CD14-positive monocyte (primary cell): ENCODE results near the gene GLCE. TPM values are rescaled to one million over a fixed set of nuclear protein-coding genes. Genes with fewer than 3 reads are reported as not detected.

Experiments used
- DNase-seq, 3 donors: peaks; one replicate each; pipeline ENCODE4 v3.0.0-alpha.2; 2011 to 2022
- H2AFZ ChIP-seq: 2 replicates; pipeline ENCODE4 v1.6.0; 2012; ENCODE audit warnings: mild to moderate bottlenecking, low read depth, low read length, inconsistent platforms; ENCODE audit not compliant: insufficient read depth, poor library complexity, severe bottlenecking
- H3K27ac ChIP-seq, 2 donors: 1 replicate in 1 of 2; 2 replicates in 1 of 2; pipeline ENCODE4 v1.5.1; 2012 to 2013; ENCODE audit warnings: low read length in 2 of 2, control low read depth in 1 of 2, inconsistent platforms in 1 of 2, low read depth in 1 of 2, mild to moderate bottlenecking in 1 of 2
- H3K27me3 ChIP-seq, 2 donors: one replicate each; pipeline versions ENCODE4 v1.6.0 to v1.6.1; 2011 to 2013; ENCODE audit warnings: low read length in 2 of 2; ENCODE audit not compliant: control insufficient read depth in 2 of 2, insufficient read depth in 2 of 2
- H3K36me3 ChIP-seq, 2 donors: replicated peaks in 1 of 2; 1 replicate in 1 of 2; 2 replicates in 1 of 2; pipeline versions ENCODE4 v1.5.1 to v1.6.1; 2012 to 2013; ENCODE audit warnings: low read length in 2 of 2, control low read depth in 1 of 2, inconsistent platforms in 1 of 2, mild to moderate bottlenecking in 1 of 2; ENCODE audit not compliant: insufficient read depth in 2 of 2, control insufficient read depth in 1 of 2
- H3K4me1 ChIP-seq, 2 donors: 1 replicate in 1 of 2; 2 replicates in 1 of 2; pipeline versions ENCODE4 v1.5.1 to v1.6.1; 2012 to 2013; ENCODE audit warnings: low read length in 2 of 2, control low read depth in 1 of 2, inconsistent platforms in 1 of 2, mild to moderate bottlenecking in 1 of 2, moderate library complexity in 1 of 2; ENCODE audit not compliant: insufficient read depth in 2 of 2, control insufficient read depth in 1 of 2
- H3K4me2 ChIP-seq: replicated peaks from 2 replicates; pipeline ENCODE3; 2012; ENCODE audit warnings: low read length, moderate library complexity, mild to moderate bottlenecking; ENCODE audit not compliant: poor library complexity, severe bottlenecking; ENCODE audit errors: extremely low read depth
- H3K4me3 ChIP-seq, 3 experiments: fragments of 200-600 bp in 1 of 3; sonication (generic) in 1 of 3; replicated peaks in 1 of 3; 1 replicate in 2 of 3; 2 replicates in 1 of 3; pipeline ENCODE4 v1.5.1; 2011 to 2013; ENCODE audit warnings: low read length in 3 of 3, mild to moderate bottlenecking in 3 of 3, control low read depth in 2 of 3, low read depth in 2 of 3, inconsistent platforms in 1 of 3, moderate library complexity in 1 of 3
- H3K79me2 ChIP-seq: 2 replicates; pipeline ENCODE4 v1.6.0; 2012; ENCODE audit warnings: mild to moderate bottlenecking, control low read depth, inconsistent platforms, low read length, moderate library complexity; ENCODE audit not compliant: insufficient read depth
- H3K9ac ChIP-seq: 2 replicates; pipeline ENCODE4 v1.6.0; 2017; ENCODE audit warnings: low read length, mild to moderate bottlenecking; ENCODE audit not compliant: insufficient read depth, poor library complexity, severe bottlenecking
- H3K9me3 ChIP-seq, 2 donors: replicated peaks in 1 of 2; 1 replicate in 1 of 2; 2 replicates in 1 of 2; pipeline versions ENCODE4 v1.5.1 to v1.6.1; 2012 to 2013; ENCODE audit warnings: low read length in 2 of 2, control low read depth in 1 of 2; ENCODE audit not compliant: control insufficient read depth in 1 of 2, insufficient read depth in 1 of 2
- H4K20me1 ChIP-seq: 2 replicates; pipeline ENCODE4 v1.6.0; 2012; ENCODE audit warnings: mild to moderate bottlenecking, low read length, control low read depth, moderate library complexity; ENCODE audit not compliant: insufficient read depth
- H3K27ac Mint-ChIP-seq, 7 donors: one replicate each; pipeline ENCODE4 v1.8.0; 2020; ENCODE audit warnings: mild to moderate bottlenecking in 7 of 7, mixed read lengths in 7 of 7, moderate library complexity in 6 of 7, inconsistent platforms in 2 of 7
- H3K27me3 Mint-ChIP-seq, 3 donors: one replicate each; pipeline ENCODE4 v1.8.0; 2021 to 2022; ENCODE audit warnings: low read depth in 3 of 3, mild to moderate bottlenecking in 3 of 3, mixed read lengths in 3 of 3, moderate library complexity in 3 of 3, inconsistent platforms in 1 of 3
- H3K36me3 Mint-ChIP-seq, 2 donors: one replicate each; pipeline ENCODE4 v1.8.0; 2020; ENCODE audit warnings: mixed read lengths in 2 of 2, inconsistent platforms in 1 of 2, mild to moderate bottlenecking in 1 of 2
- H3K4me1 Mint-ChIP-seq: one replicate; pipeline ENCODE4 v1.8.0; 2020; ENCODE audit warnings: mild to moderate bottlenecking, mixed read lengths
- H3K4me3 Mint-ChIP-seq, 2 donors: one replicate each; pipeline ENCODE4 v1.8.0; 2020; ENCODE audit warnings: mild to moderate bottlenecking in 2 of 2, mixed read lengths in 2 of 2, moderate library complexity in 1 of 2
- H3K9me3 Mint-ChIP-seq, 7 donors: one replicate each; pipeline ENCODE4 v1.8.0; 2020 to 2022; ENCODE audit warnings: mixed read lengths in 7 of 7, mild to moderate bottlenecking in 6 of 7, moderate library complexity in 6 of 7, inconsistent platforms in 2 of 7
- WGBS: methylation state at CpG from one replicate; pipeline ENCODE4 v1.1.5; 2013; ENCODE audit warnings: missing lambda C conversion rate; ENCODE audit not compliant: insufficient coverage; 5-methylcytosine and 5-hydroxymethylcytosine counted together
- intact Hi-C, 2 donors: fragments of 100-400 bp; cut with micrococcal nuclease; formaldehyde crosslinking; loops; one replicate each; pipeline versions ENCODE4 v1.15.0 to v1.15.1; 2023
- polyA plus RNA-seq, 3 donors: library from polyadenylated mRNA; depleted of rRNA in 1 of 3; unstranded in 2 of 3; stranded (reverse) in 1 of 3; fragments of 300-500 nt in 2 of 3; fragments of >200 nt in 1 of 3; fragmentation: Illumina TruSeq in 2 of 3; gene quantifications; 1 replicate in 2 of 3; 2 replicates in 1 of 3; pipeline ENCODE4 v1.2.3, GENCODE V29; 2012 to 2021
- TF ChIP-seq, protein P1 (sequence below): fragments of 200-600 bp; IDR thresholded peaks from one replicate; pipeline ENCODE4 v1.8.0; 2022; ENCODE audit warnings: antibody characterized with exemption, mild to moderate bottlenecking

Gene GLCE
- polyA plus RNA-seq, 3 donors = 11.0 to 24.3 (median 24.0) TPM

DNA sequence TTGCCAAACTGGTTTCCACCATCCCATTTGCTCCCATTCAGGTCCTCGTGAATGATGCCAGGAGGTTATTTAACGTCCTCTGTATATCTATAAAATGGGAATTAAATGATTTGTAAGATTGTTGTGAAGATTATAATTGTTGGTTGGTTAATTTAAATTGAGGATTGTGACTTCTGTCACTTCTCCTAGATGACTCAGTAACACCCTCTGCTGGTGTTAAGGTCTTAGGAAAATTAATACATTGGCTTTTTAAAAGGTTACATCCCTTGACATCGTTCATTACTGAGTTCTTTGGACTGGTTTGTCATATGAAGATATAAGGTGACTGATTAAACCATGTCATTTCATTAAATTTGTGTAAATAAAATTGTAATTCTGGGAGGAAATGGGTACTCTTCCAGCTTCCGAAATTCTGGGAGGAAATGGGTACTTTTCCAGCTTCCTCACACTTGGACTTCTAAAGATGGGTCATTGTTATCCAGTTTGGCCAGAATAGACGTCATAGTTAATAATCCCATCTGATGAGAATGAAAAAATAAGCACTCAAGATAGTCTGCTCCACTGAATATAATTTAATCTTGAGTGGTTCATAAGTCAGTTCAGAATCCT lies 105.0 kb downstream of the GLCE start:
- intact Hi-C loops = loop anchor here (2.0 to 10.0 kb wide), 2 partner anchors 201 to 207 kb away; no protein-coding TSS in a partner anchor
- no peak overlapping the region for H3K27ac ChIP-seq
- no CpG with 5 or more reads among the region's 5 CpGs for WGBS
- H3K4me3 ChIP-seq = no peak overlapping the region
- H3K36me3 ChIP-seq = peaks cover 4 to 35% of the 10 kb centered on the region in 2 donors
- DNase-seq = peak in 1 of 3 donors; percentile 12
- H3K9me3 ChIP-seq = no peaks in the 10 kb centered on the region
- no peaks in the 10 kb centered on the region for H4K20me1 ChIP-seq
- H2AFZ ChIP-seq = no peak overlapping the region
- H3K9ac ChIP-seq = no peak overlapping the region
- peaks cover 7% of the 10 kb centered on the region for H3K4me1 Mint-ChIP-seq
- no peak overlapping the region for H3K4me2 ChIP-seq
- no peaks in the 10 kb centered on the region for H3K27me3 Mint-ChIP-seq
- H3K9me3 Mint-ChIP-seq = no peaks in the 10 kb centered on the region
- peaks cover 33 to 40% of the 10 kb centered on the region in 2 donors for H3K36me3 Mint-ChIP-seq
- no peaks in the 10 kb centered on the region for H3K4me1 ChIP-seq
- no peak overlapping the region for H3K27ac Mint-ChIP-seq
- H3K4me3 Mint-ChIP-seq = no peak overlapping the region
- H3K79me2 ChIP-seq = no peaks in the 10 kb centered on the region
- H3K27me3 ChIP-seq = no peaks in the 10 kb centered on the region
- TF ChIP-seq, protein P1, sequence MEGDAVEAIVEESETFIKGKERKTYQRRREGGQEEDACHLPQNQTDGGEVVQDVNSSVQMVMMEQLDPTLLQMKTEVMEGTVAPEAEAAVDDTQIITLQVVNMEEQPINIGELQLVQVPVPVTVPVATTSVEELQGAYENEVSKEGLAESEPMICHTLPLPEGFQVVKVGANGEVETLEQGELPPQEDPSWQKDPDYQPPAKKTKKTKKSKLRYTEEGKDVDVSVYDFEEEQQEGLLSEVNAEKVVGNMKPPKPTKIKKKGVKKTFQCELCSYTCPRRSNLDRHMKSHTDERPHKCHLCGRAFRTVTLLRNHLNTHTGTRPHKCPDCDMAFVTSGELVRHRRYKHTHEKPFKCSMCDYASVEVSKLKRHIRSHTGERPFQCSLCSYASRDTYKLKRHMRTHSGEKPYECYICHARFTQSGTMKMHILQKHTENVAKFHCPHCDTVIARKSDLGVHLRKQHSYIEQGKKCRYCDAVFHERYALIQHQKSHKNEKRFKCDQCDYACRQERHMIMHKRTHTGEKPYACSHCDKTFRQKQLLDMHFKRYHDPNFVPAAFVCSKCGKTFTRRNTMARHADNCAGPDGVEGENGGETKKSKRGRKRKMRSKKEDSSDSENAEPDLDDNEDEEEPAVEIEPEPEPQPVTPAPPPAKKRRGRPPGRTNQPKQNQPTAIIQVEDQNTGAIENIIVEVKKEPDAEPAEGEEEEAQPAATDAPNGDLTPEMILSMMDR = peak; percentile 44

DNA sequence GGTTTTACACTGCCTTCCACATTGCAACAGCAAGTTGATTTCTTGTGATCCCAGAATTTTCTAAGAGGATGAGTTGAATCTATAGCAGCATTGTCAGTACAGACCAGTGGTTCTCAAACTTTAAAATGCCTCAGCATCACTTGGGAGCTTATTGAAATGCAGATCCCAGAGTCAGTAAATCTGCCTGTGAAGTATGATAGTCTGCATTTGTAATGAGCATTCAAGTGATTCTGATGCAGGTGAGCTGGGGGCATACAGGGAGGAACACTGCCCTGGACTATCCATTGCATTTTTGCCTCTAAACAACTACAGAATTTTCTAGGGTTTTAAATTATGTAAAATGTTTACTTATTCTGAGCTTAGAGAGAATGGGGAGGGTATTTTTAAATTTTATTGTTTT lies 110.8 kb downstream of the GLCE start:
- intact Hi-C loops = no loop called here
- H3K27ac ChIP-seq = no peak overlapping the region
- H3K4me1 Mint-ChIP-seq = no peaks in the 10 kb centered on the region
- H3K36me3 ChIP-seq = peaks cover 2 to 14% of the 10 kb centered on the region in 2 donors
- H2AFZ ChIP-seq = no peak overlapping the region
- no peak overlapping the region for H3K27ac Mint-ChIP-seq
- H3K9me3 Mint-ChIP-seq = no peaks in the 10 kb centered on the region
- no peaks in the 10 kb centered on the region for H3K79me2 ChIP-seq
- H3K27me3 Mint-ChIP-seq = peaks cover 0 to 1% (median 1%) of the 10 kb centered on the region in 3 donors
- no peaks in the 10 kb centered on the region for H3K27me3 ChIP-seq
- no peak overlapping the region for H3K4me3 Mint-ChIP-seq
- H3K4me3 ChIP-seq = no peak overlapping the region
- H3K9me3 ChIP-seq = no peaks in the 10 kb centered on the region
- DNase-seq = no peak
- H3K4me1 ChIP-seq = no peaks in the 10 kb centered on the region
- H3K4me2 ChIP-seq = no peak overlapping the region
- no peak overlapping the region for H3K9ac ChIP-seq
- peaks cover 27 to 29% of the 10 kb centered on the region in 2 donors for H3K36me3 Mint-ChIP-seq
- no peaks in the 10 kb centered on the region for H4K20me1 ChIP-seq
- TF ChIP-seq, protein P1 = no peak
